Measurements from ENCODE around the gene MAPK1.
"Not testable (repeated sequence)": the region's sequence is repeated elsewhere in the genome, so short reads cannot be mapped to it uniquely, and the experiment has no call there.

Gene MAPK1

GRCh38 chr22:21881841-21882753 lies 14.7 kb upstream of the MAPK1 start:
- no peak for DNase-seq

- no peak for DNase-seq
Observed at GRCh38 chr22:21876486-21877176, 9.2 kb upstream of the MAPK1 start.

- not testable (repeated sequence) for DNase-seq
Observed at GRCh38 chr22:21874953-21875352, 7.5 kb upstream of the MAPK1 start.

- DNase-seq = no peak
Observed at GRCh38 chr22:21873619-21874018, 6.2 kb upstream of the MAPK1 start.

DNA sequence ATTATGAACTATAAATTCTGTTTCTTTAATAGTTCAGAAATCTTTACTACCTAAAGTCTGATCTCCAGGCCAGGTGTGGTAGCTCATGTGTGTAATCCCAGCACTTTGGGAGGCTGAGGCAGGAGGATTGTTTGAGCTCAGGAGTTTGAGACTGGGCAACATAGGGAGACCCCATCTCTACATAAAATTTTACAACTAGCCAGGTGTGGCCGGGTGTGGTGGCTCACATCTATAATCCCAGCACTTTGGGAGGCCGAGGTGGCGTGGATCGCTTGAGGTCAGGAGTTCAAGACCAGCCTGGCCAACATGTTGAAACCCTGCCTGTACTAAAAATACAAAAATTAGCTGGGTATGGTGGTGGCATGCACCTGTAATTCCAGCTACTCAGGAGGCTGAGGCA lies 5.3 kb upstream of the MAPK1 start:
- not testable (repeated sequence) for DNase-seq

DNA sequence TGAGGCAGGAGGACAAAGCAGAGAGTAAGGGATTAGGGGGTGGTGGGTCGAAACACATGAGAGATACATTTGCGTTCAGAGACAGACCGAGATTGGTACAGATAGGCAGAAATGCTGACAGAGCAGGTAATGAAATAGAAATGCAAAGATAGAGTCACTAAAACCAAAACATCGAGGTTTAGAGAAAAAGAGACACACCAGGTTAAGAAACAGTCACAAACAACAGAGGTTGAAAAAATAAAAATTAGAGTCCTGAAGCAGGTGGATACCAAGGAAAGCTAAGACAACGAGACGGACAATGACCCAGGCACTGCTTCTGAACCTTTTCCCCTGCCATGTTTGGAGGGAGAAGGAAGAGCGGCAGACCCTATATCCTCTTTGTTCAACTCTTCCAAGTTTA lies 1.2 kb upstream of the MAPK1 start:
- DNase-seq = no peak

GRCh38 chr22:21866833-21867527 lies 465 bp downstream of the MAPK1 start:
- DNase-seq = no peak

GRCh38 chr22:21865041-21865440 lies 2.4 kb downstream of the MAPK1 start:
- no peak for DNase-seq

- DNase-seq = no peak
Observed at GRCh38 chr22:21862386-21863245, 4.8 kb downstream of the MAPK1 start.

GRCh38 chr22:21861851-21862250 lies 5.6 kb downstream of the MAPK1 start:
- no peak for DNase-seq

DNA sequence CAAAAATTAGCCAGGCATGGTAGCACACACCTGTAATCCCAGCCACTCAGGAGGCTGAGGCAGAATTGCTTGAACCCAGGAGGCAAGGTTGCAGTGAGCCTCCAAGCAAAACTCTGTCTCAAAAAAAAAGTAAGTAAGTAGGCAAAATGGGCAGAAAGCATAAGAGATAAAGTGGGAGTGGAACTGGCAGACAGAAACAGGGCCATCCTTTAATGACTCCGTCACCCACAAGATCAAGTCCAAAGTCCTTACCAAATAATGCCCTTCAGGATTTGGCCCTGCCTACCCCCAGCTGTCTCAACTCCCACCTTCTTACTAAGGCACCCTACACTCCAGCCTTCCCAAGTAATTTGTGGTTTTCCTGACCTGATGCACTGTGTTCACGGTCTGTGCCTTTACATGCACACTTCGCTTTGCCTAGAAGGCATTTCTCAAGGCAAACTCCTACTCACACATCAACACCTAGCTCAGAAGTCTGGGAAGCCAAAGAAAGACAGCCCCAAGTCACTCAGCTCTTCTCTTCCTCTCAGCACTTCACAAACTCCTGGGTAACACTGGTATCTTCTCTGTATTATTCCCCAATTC lies 6.1 kb downstream of the MAPK1 start:
- DNase-seq = no peak

DNA sequence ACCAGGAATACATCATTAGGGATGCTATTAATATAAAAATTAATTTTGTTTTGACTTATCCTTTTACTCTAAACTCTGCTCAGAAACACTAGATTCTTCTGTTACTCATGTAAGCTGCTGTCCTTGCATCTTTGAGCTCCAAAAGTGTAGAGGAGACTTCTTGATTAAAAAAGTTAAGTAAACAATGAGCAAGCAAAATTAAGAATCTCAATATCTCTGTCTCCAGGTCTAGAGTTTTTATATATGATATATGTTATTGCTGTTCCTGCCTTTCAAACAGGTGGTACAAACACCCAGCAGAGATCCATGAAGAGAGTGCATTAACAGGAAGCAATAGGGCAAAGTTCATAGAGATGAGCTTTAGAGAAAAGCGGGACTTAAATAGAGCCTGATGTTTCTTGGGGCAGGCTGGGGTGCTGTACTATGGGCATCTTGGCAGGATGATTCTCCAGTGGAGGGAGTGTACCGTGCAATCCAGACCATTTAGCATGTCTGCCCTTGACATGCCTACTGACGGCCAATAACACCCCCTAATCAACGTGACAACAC lies 6.9 kb downstream of the MAPK1 start:
- no peak for DNase-seq

- DNase-seq = no peak
Observed at GRCh38 chr22:21858025-21858764, 9.2 kb downstream of the MAPK1 start.

- no peak for DNase-seq
Observed at GRCh38 chr22:21857481-21857914, 9.9 kb downstream of the MAPK1 start.

GRCh38 chr22:21856868-21857267 lies 10.6 kb downstream of the MAPK1 start:
- DNase-seq = no peak

- DNase-seq = no peak
Observed at GRCh38 chr22:21856197-21856596, 11.2 kb downstream of the MAPK1 start.

GRCh38 chr22:21855676-21856075 lies 11.8 kb downstream of the MAPK1 start:
- DNase-seq = no peak

- DNase-seq = no peak
Observed at GRCh38 chr22:21850660-21851059, 16.8 kb downstream of the MAPK1 start.

DNA sequence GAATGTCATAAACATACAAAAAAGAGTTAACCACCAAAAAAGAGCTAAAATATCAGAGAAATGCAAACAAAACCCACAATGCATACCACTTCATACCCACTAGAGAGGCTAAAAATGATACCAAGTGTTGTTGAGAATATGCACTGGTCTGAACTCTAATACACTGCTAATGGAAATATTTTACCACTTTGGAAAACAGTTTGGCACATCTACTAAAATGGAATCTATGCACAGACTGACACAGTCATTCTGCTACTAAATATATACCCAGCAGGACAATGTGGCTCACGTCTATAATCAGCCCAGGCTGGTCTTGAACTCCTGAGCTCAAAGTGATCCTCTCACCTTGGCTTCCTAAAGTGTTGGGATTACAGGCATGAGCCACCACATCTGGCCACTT lies 18.0 kb downstream of the MAPK1 start:
- no peak for DNase-seq

DNA sequence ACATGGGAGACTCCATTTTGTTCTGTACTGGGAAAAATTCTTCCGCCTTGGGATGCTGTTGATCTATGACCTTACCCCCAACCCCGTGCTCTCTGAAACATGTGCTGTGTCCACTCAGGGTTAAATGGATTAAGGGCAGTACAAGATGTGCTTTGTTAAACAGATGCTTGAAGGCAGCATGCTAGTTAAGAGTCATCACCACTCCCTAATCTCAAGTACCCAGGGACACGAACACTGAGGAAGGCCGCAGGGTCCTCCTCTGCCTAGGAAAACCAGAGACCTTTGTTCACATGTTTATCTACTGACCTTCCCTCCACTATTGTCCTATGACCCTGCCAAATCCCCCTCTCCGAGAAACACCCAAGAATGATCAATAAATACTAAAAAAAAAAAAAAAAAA lies 19.4 kb downstream of the MAPK1 start:
- DNase-seq = not testable (repeated sequence)
